GM12873 (cell line): Measurements from ENCODE around the gene WDR37.

Source experiments
- CTCF ChIP-seq: IDR thresholded peaks from 2 replicates; pipeline ENCODE4 v1.5.1; 2012; ENCODE audit warnings: low read depth, mild to moderate bottlenecking, moderate library complexity, low read length, control low read depth; ENCODE audit not compliant: insufficient read depth; ENCODE audit errors: missing control alignments

Gene WDR37

GRCh38 chr10:1056326-1057105, at the start of gene WDR37:
WDR37 (plus strand) TSS chr10:1056385; CDS start chr10:1072156, 15,771 bp downstream.
- TF ChIP-seq CTCF: no peak

- TF ChIP-seq CTCF: no peak
Observed at GRCh38 chr10:1006573-1006972, 49.6 kb upstream of the WDR37 start.

GRCh38 chr10:1007583-1007982, 48.6 kb upstream of the WDR37 start:
- TF ChIP-seq CTCF: no peak

- TF ChIP-seq CTCF: no peak
Observed at GRCh38 chr10:1009071-1009494, 47.1 kb upstream of the WDR37 start.

GRCh38 chr10:1010703-1011102, 45.5 kb upstream of the WDR37 start:
- TF ChIP-seq CTCF: no peak

- no peak for TF ChIP-seq CTCF
Observed at GRCh38 chr10:1011696-1012095, 44.5 kb upstream of the WDR37 start.

GRCh38 chr10:1015688-1016087, 40.5 kb upstream of the WDR37 start:
- no peak for TF ChIP-seq CTCF
